GM12801 (cell line): Measurements from ENCODE around the gene HOXB4.

Source experiments
- CTCF ChIP-seq: IDR thresholded peaks from one replicate; pipeline ENCODE4 v1.5.1; 2011; ENCODE audit warnings: control low read depth; ENCODE audit not compliant: insufficient read length; ENCODE audit errors: extremely low read depth

The HOXB4 gene

GRCh38 chr17:48546137-48546923, 31.8 kb downstream of the HOXB4 start:
- no peak for TF ChIP-seq CTCF

GRCh38 chr17:48545539-48545938, 32.6 kb downstream of the HOXB4 start:
- no peak for TF ChIP-seq CTCF

- TF ChIP-seq CTCF = no peak
Observed at GRCh38 chr17:48545022-48545375, 33.2 kb downstream of the HOXB4 start, which contains the start of gene HOXB2. TSS of gene HOXB2 (minus strand) at chr17:48545109. CDS start at chr17:48544911, 198 bp downstream.

- TF ChIP-seq CTCF = no peak
Observed at GRCh38 chr17:48544349-48545021, 33.7 kb downstream of the HOXB4 start.

- TF ChIP-seq CTCF = no peak
Observed at GRCh38 chr17:48543854-48544348, 34.2 kb downstream of the HOXB4 start.

GRCh38 chr17:48543107-48543853, 34.9 kb downstream of the HOXB4 start:
- TF ChIP-seq CTCF = no peak

GRCh38 chr17:48542698-48543106, 35.4 kb downstream of the HOXB4 start:
- no peak for TF ChIP-seq CTCF
